Endothelial cell of umbilical vein (primary cell): Measurements from ENCODE around the gene GALNT14. TPM values are rescaled to one million over a fixed set of nuclear protein-coding genes. Genes with fewer than 3 reads are reported as not detected.

Experiments
- BruUV-seq: library from RNA; stranded (reverse); fragments of 400-500 nt; replicated peaks from 2 replicates; lab custom pipeline; 2021; lab: Mats Ljungman, UMichigan
- CTCF ChIA-PET: fragments of 300-600, 350-600 bp; sonication (Branson Sonifier 250); formaldehyde crosslinking; loops from one replicate; lab custom pipeline; 2021; ENCODE audit warnings: antibody characterized with exemption, inconsistent platforms; lab: Charles Lee
- POLR2A ChIA-PET: fragments of 300-600, 350-600 bp; sonication (Branson Sonifier 250); formaldehyde crosslinking; loops from one replicate; lab custom pipeline; 2021; ENCODE audit warnings: antibody characterized with exemption, inconsistent platforms; lab: Charles Lee
- DNase-seq: peaks from one replicate; pipeline ENCODE4 v3.0.0-alpha.2; 2011; ENCODE audit warnings: low read depth, low spot score
- FAIRE-seq: peaks from 2 replicates; lab custom pipeline; 2011; peaks lifted over from hg19 to GRCh38; lab: Jason Lieb, UNC
- H2AFZ ChIP-seq: 2 replicates; pipeline ENCODE4 v1.6.0; 2012; ENCODE audit warnings: low read depth, low read length, control low read depth, inconsistent platforms
- H3K27ac ChIP-seq: 2 replicates; pipeline ENCODE4 v1.5.1; 2011; ENCODE audit warnings: low read depth, mild to moderate bottlenecking, control low read depth, low read length, moderate library complexity; ENCODE audit not compliant: insufficient read depth
- H3K27me3 ChIP-seq, 2 experiments: 2 replicates each; pipeline versions ENCODE4 v1.6.0 to v1.6.1; 2011; ENCODE audit warnings: low read length in 2 of 2, mixed read lengths in 1 of 2; ENCODE audit not compliant: control insufficient read depth in 2 of 2, insufficient read depth in 2 of 2
- H3K36me3 ChIP-seq, 2 experiments: 2 replicates in 1 of 2; 3 replicates in 1 of 2; pipeline ENCODE4 v1.5.1; 2011; ENCODE audit warnings: low read length in 2 of 2, mild to moderate bottlenecking in 1 of 2, moderate library complexity in 1 of 2; ENCODE audit not compliant: control insufficient read depth in 2 of 2, insufficient read depth in 2 of 2; ENCODE audit errors: extremely low read depth in 1 of 2
- H3K4me1 ChIP-seq: 3 replicates; pipeline ENCODE4 v1.5.1; 2011; ENCODE audit warnings: mild to moderate bottlenecking, low read length; ENCODE audit not compliant: control insufficient read depth, insufficient read depth; ENCODE audit errors: extremely low read depth
- H3K4me2 ChIP-seq: 2 replicates; pipeline ENCODE4 v1.6.1; 2011; ENCODE audit warnings: low read length, control low read depth, mixed read lengths; ENCODE audit not compliant: insufficient read depth
- H3K4me3 ChIP-seq, 3 experiments: fragments of 200-600 bp in 1 of 3; sonication (generic), shearing (Covaris generic) in 1 of 3; replicated peaks in 1 of 3; 2 replicates each; pipeline ENCODE4 v1.5.1; 2011 to 2016; ENCODE audit warnings: control low read depth in 3 of 3, low read length in 3 of 3, mild to moderate bottlenecking in 2 of 3, inconsistent platforms in 1 of 3, low read depth in 1 of 3, moderate library complexity in 1 of 3; ENCODE audit not compliant: insufficient read depth in 1 of 3
- H3K79me2 ChIP-seq: 2 replicates; pipeline ENCODE4 v1.6.0; 2012; ENCODE audit warnings: low read length, inconsistent platforms; ENCODE audit not compliant: control insufficient read depth, insufficient read depth
- H3K9ac ChIP-seq: replicated peaks from 2 replicates; pipeline ENCODE3; 2011; ENCODE audit warnings: low read length, control low read depth; ENCODE audit not compliant: insufficient read depth; ENCODE audit errors: extremely low read depth
- H3K9me1 ChIP-seq: replicated peaks from 3 replicates; pipeline ENCODE4 v1.6.0; 2011; ENCODE audit warnings: mild to moderate bottlenecking, low read length; ENCODE audit not compliant: control insufficient read depth, insufficient read depth; ENCODE audit errors: extremely low read depth
- H3K9me3 ChIP-seq: replicated peaks from 2 replicates; pipeline ENCODE4 v1.5.1; 2012; ENCODE audit warnings: low read length, inconsistent platforms; ENCODE audit not compliant: control insufficient read depth, insufficient read depth
- H4K20me1 ChIP-seq: replicated peaks from 2 replicates; pipeline ENCODE3; 2011; ENCODE audit warnings: mild to moderate bottlenecking, low read length; ENCODE audit not compliant: control insufficient read depth, insufficient read depth; ENCODE audit errors: extremely low read depth
- CTCF ChIP-seq, 2 donors: IDR thresholded peaks; 1 replicate in 1 of 2; 2 replicates in 1 of 2; pipeline ENCODE4 v1.5.1; 2011; ENCODE audit warnings: low read length in 2 of 2, mild to moderate bottlenecking in 2 of 2, moderate library complexity in 2 of 2, control low read depth in 1 of 2, inconsistent platforms in 1 of 2, low read depth in 1 of 2; ENCODE audit not compliant: insufficient read depth in 1 of 2; ENCODE audit errors: extremely low read depth in 1 of 2
- EZH2 ChIP-seq: IDR thresholded peaks from 2 replicates; pipeline ENCODE4 v1.6.1; 2012; ENCODE audit warnings: borderline replicate concordance, low read depth, mild to moderate bottlenecking, moderate library complexity, low read length, inconsistent platforms; ENCODE audit not compliant: severe bottlenecking
- FOS ChIP-seq: IDR thresholded peaks from 2 replicates; pipeline ENCODE4 v1.6.1; 2011; ENCODE audit warnings: mild to moderate bottlenecking, low read length, moderate library complexity, borderline replicate concordance; ENCODE audit not compliant: insufficient read depth
- GATA2 ChIP-seq: IDR thresholded peaks from 2 replicates; pipeline ENCODE4 v1.7.0; 2011; ENCODE audit warnings: low read depth, mild to moderate bottlenecking, moderate library complexity, mixed read lengths, low read length; ENCODE audit not compliant: insufficient read length, insufficient read depth
- JUN ChIP-seq: IDR thresholded peaks from 2 replicates; pipeline ENCODE4 v1.6.1; 2011; ENCODE audit warnings: borderline replicate concordance, low read depth; ENCODE audit not compliant: insufficient read length, insufficient read depth
- MAX ChIP-seq: IDR thresholded peaks from 2 replicates; pipeline ENCODE4 v1.6.1; 2011; ENCODE audit not compliant: insufficient read depth, insufficient read length
- MYC ChIP-seq: IDR thresholded peaks from one replicate; pipeline ENCODE4 v1.6.1; 2011; ENCODE audit warnings: mild to moderate bottlenecking, low read depth, low read length
- POLR2A ChIP-seq: IDR thresholded peaks from 2 replicates; pipeline ENCODE4 v1.6.1; 2012; ENCODE audit warnings: low read depth, mild to moderate bottlenecking, control low read depth, low read length
- POLR2AphosphoS5 ChIP-seq: IDR thresholded peaks from 2 replicates; pipeline ENCODE4 v1.6.1; 2012; ENCODE audit warnings: low read depth, mild to moderate bottlenecking, control low read depth, low read length, moderate library complexity; ENCODE audit not compliant: insufficient read depth
- dilution Hi-C: fragments of 300-500 bp; cut with MboI; formaldehyde crosslinking; loops from one replicate; pipeline ENCODE4 v1.15.0; 2019; ENCODE audit warnings: low sequenced_read_pairs; ENCODE audit not compliant: extremely low pct_ligation_motif_present
- intact Hi-C: fragments of 100-400 bp; cut with micrococcal nuclease; formaldehyde crosslinking; loops from one replicate; pipeline ENCODE4 v1.10.0; 2022
- polyA plus RNA-seq, 4 experiments: library from polyadenylated mRNA; depleted of rRNA in 3 of 4; stranded (reverse) in 3 of 4; unstranded in 1 of 4; fragments of >200 nt; gene quantifications; 2 replicates each; pipeline versions ENCODE4 v1.2.1 to v1.2.3, GENCODE V29; 2011 to 2012; ENCODE audit warnings: missing spikeins in 1 of 4
- total RNA-seq: library from RNA; stranded (reverse); gene quantifications from 2 replicates; pipeline ENCODE4 v1.2.3, GENCODE V29; 2021

Gene GALNT14
- total and polyA plus RNA-seq, 2 donors (not counting 3 experiments of a cell fraction or from before 2014, with no cell fraction given) = 0.04 to 0.40 TPM

- Histone ChIP-seq H3K79me2 (no peaks in the 10 kb centered on the region), H2AFZ (no peak overlapping the region), H3K27me3 (no peaks in the 10 kb centered on the region), H3K9me1 (no peaks in the 10 kb centered on the region), H4K20me1 (no peaks in the 10 kb centered on the region), H3K4me3 (no peak overlapping the region), H3K4me2 (no peak overlapping the region), H3K36me3 (no peaks in the 10 kb centered on the region), H3K9ac (no peak overlapping the region), H3K9me3 (no peaks in the 10 kb centered on the region), H3K4me1 (no peaks in the 10 kb centered on the region), H3K27ac (no peak overlapping the region)
- no peak for TF ChIP-seq POLR2A
- TF ChIP-seq MYC = no peak
- TF ChIP-seq POLR2AphosphoS5 = no peak
- no peak for TF ChIP-seq EZH2
- no peak for TF ChIP-seq FOS
- TF ChIP-seq MAX = no peak
- no peak for TF ChIP-seq JUN
- no peak for TF ChIP-seq CTCF (IDR thresholded peaks at IDR 0.05; ENCODE audit: extremely low read depth in 1 of 2, insufficient read depth in 1 of 2, low read depth in 1 of 2, low read length in 2 of 2)
- TF ChIP-seq GATA2 = no peak
- no peak for DNase-seq
- intact Hi-C loops = no loop called here
- dilution Hi-C loops = no loop called here
- BruUV-seq = no TSS peak
- FAIRE-seq = no peak
- ChIA-PET POLR2A (no interaction called here), CTCF (no interaction called here)
Measured at GRCh38 chr2:31058096-31059035, 79.9 kb downstream of the GALNT14 start.
